ENCODE data around the gene MRTO4. TPM values are rescaled to one million over a fixed set of nuclear protein-coding genes. Genes with fewer than 3 reads are reported as not detected.
A peak's percentile ranks its signal among the peaks of the same experiment; 100 is the strongest.

MRTO4 gene
- total RNA-seq, 1 experiment from 2014 or later, result 145 TPM

GRCh38 chr1:19205845-19206244 lies 45.8 kb upstream of the MRTO4 start:
- no TSS peak for BruUV-seq (replicated peaks)
- Histone ChIP-seq H3K9me3 (ENCODE audit: low read depth, low read length, poor library complexity, severe bottlenecking) (no peaks in the 10 kb centered on the region), H3K4me1 (ENCODE audit: insufficient read depth, low read length, poor library complexity, severe bottlenecking) (peaks cover 13% of the 10 kb centered on the region), H3K4me3 (ENCODE audit: low read depth, low read length, poor library complexity, severe bottlenecking) (no peak overlapping the region), H3K27me3 (replicated peaks; ENCODE audit: insufficient read depth, low read depth, low read length, poor library complexity) (no peaks in the 10 kb centered on the region), H3K36me3 (ENCODE audit: insufficient read depth, low read length, poor library complexity, severe bottlenecking) (peaks cover 4% of the 10 kb centered on the region), H3K27ac (ENCODE audit: low read depth, low read length, poor library complexity, severe bottlenecking) (peak overlapping the region; percentile 60)
- ChIA-PET POLR2A (ENCODE audit: low non-redundant PET) (no interaction called here), CTCF (interaction anchor here (0.6 kb wide), 1 partner anchor 14 kb away, joined by 3 read pairs; no protein-coding TSS in a partner anchor)
- DNase-seq (ENCODE audit: low spot score), result no peak
- intact Hi-C loops (cut with micrococcal nuclease; ENCODE audit: unreplicated experiment), result no loop called here
- no peak for TF ChIP-seq EZH2 (IDR thresholded peaks at IDR 0.05; ENCODE audit: borderline replicate concordance, low read depth, low read length, poor library complexity, severe bottlenecking)
- TF ChIP-seq, protein P1, sequence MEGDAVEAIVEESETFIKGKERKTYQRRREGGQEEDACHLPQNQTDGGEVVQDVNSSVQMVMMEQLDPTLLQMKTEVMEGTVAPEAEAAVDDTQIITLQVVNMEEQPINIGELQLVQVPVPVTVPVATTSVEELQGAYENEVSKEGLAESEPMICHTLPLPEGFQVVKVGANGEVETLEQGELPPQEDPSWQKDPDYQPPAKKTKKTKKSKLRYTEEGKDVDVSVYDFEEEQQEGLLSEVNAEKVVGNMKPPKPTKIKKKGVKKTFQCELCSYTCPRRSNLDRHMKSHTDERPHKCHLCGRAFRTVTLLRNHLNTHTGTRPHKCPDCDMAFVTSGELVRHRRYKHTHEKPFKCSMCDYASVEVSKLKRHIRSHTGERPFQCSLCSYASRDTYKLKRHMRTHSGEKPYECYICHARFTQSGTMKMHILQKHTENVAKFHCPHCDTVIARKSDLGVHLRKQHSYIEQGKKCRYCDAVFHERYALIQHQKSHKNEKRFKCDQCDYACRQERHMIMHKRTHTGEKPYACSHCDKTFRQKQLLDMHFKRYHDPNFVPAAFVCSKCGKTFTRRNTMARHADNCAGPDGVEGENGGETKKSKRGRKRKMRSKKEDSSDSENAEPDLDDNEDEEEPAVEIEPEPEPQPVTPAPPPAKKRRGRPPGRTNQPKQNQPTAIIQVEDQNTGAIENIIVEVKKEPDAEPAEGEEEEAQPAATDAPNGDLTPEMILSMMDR (conservative IDR thresholded peaks at IDR 0.05; ENCODE audit: low read depth, low read length), result no peak

DNA sequence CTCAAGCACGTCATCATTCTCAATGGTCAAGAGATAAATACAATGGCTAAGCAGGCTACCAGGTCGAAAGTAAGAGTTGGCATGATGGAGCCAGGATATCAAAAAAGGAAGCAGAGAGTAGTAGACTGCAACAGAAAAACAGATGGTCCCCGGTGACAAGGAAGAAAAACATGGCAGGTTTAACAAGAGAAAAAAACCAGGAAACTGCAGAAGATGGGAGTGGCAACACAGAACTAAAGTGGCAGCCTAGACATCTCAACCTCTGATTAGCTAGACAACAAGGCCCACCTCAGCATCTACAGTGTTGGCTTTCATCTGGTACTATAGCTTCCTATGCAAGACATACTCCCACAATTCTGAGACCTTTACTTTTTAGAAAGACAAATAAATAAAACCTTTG lies 44.7 kb upstream of the MRTO4 start:
- no peak for TF ChIP-seq EZH2 (IDR thresholded peaks at IDR 0.05; ENCODE audit: borderline replicate concordance, low read depth, low read length, poor library complexity, severe bottlenecking)
- TF ChIP-seq, protein P1 (conservative IDR thresholded peaks at IDR 0.05; ENCODE audit: low read depth, low read length), result no peak
- H3K4me3 ChIP-seq (ENCODE audit: low read depth, low read length, poor library complexity, severe bottlenecking), result no peak overlapping the region
- intact Hi-C loops (cut with micrococcal nuclease; ENCODE audit: unreplicated experiment), result no loop called here
- H3K9me3 ChIP-seq (ENCODE audit: low read depth, low read length, poor library complexity, severe bottlenecking), result no peaks in the 10 kb centered on the region
- ChIA-PET POLR2A (ENCODE audit: low non-redundant PET) (no interaction called here), CTCF (no interaction called here)
- DNase-seq (ENCODE audit: low spot score), result no peak
- peaks cover 21% of the 10 kb centered on the region for H3K4me1 ChIP-seq (ENCODE audit: insufficient read depth, low read length, poor library complexity, severe bottlenecking)
- no peak overlapping the region for H3K27ac ChIP-seq (ENCODE audit: low read depth, low read length, poor library complexity, severe bottlenecking)
- no peaks in the 10 kb centered on the region for H3K27me3 ChIP-seq (replicated peaks; ENCODE audit: insufficient read depth, low read depth, low read length, poor library complexity)
- BruUV-seq (replicated peaks), result no TSS peak
- H3K36me3 ChIP-seq (ENCODE audit: insufficient read depth, low read length, poor library complexity, severe bottlenecking), result no peaks in the 10 kb centered on the region

GRCh38 chr1:19208710-19209438 lies 42.7 kb upstream of the MRTO4 start:
- POLR2A ChIA-PET (ENCODE audit: low non-redundant PET), result no interaction called here
- H3K9me3 ChIP-seq (ENCODE audit: low read depth, low read length, poor library complexity, severe bottlenecking), result no peaks in the 10 kb centered on the region
- TSS peak; percentile 36 for BruUV-seq (replicated peaks)

More at GRCh38 chr1:19208710-19209438, 42.7 kb upstream of the MRTO4 start:
- DNase-seq (ENCODE audit: low spot score), result no peak
- Histone ChIP-seq H3K4me1 (ENCODE audit: insufficient read depth, low read length, poor library complexity, severe bottlenecking) (peaks cover 28% of the 10 kb centered on the region), H3K27ac (ENCODE audit: low read depth, low read length, poor library complexity, severe bottlenecking) (peak overlapping the region; percentile 97), H3K36me3 (ENCODE audit: insufficient read depth, low read length, poor library complexity, severe bottlenecking) (peaks cover 15% of the 10 kb centered on the region), H3K4me3 (ENCODE audit: low read depth, low read length, poor library complexity, severe bottlenecking) (peak overlapping the region; percentile 98), H3K27me3 (replicated peaks; ENCODE audit: insufficient read depth, low read depth, low read length, poor library complexity) (no peaks in the 10 kb centered on the region)
- CTCF ChIA-PET, result no interaction called here
- TF ChIP-seq EZH2 (IDR thresholded peaks at IDR 0.05; ENCODE audit: borderline replicate concordance, low read depth, low read length, poor library complexity, severe bottlenecking), result no peak
- TF ChIP-seq, protein P1 (conservative IDR thresholded peaks at IDR 0.05; ENCODE audit: low read depth, low read length), result no peak
- intact Hi-C loops (cut with micrococcal nuclease; ENCODE audit: unreplicated experiment), result no loop called here
